Neuronal stem cell (in vitro differentiated cells): ENCODE results near the gene TSC22D2.

ENCODE experiments used
- DNase-seq: peaks from one replicate; pipeline ENCODE4 v3.0.0-alpha.2; 2013; ENCODE audit warnings: low spot score
- H2AFZ ChIP-seq: one replicate; pipeline ENCODE4 v1.6.1; 2013; ENCODE audit warnings: mild to moderate bottlenecking, low read length, inconsistent platforms
- H2AK5ac ChIP-seq: 2 replicates; pipeline ENCODE4 v1.6.1; 2013; ENCODE audit warnings: low read depth, mild to moderate bottlenecking, inconsistent platforms, low read length, moderate library complexity, mixed read lengths
- H2BK120ac ChIP-seq: 2 replicates; pipeline ENCODE4 v1.6.1; 2013; ENCODE audit warnings: low read depth, mild to moderate bottlenecking, inconsistent platforms, low read length, moderate library complexity, mixed read lengths
- H2BK12ac ChIP-seq: one replicate; pipeline ENCODE4 v1.6.1; 2013; ENCODE audit warnings: low read length, inconsistent platforms
- H2BK15ac ChIP-seq: 2 replicates; pipeline ENCODE4 v1.6.1; 2013; ENCODE audit warnings: mild to moderate bottlenecking, low read length, inconsistent platforms, mixed read lengths
- H2BK5ac ChIP-seq: one replicate; pipeline ENCODE4 v1.6.1; 2013; ENCODE audit warnings: inconsistent platforms, mild to moderate bottlenecking, low read length, moderate library complexity
- H3K14ac ChIP-seq: one replicate; pipeline ENCODE4 v1.6.1; 2013; ENCODE audit warnings: low read length, inconsistent platforms
- H3K18ac ChIP-seq: 2 replicates; pipeline ENCODE4 v1.6.1; 2013; ENCODE audit warnings: low read length, inconsistent platforms
- H3K23ac ChIP-seq: 2 replicates; pipeline ENCODE4 v1.6.1; 2013; ENCODE audit warnings: low read depth, mild to moderate bottlenecking, mixed read lengths, low read length, inconsistent platforms; ENCODE audit not compliant: poor library complexity
- H3K27ac ChIP-seq: replicated peaks from 3 replicates; pipeline ENCODE4 v1.5.1; 2013; ENCODE audit warnings: low read length, inconsistent platforms
- H3K27me3 ChIP-seq, 3 experiments: 2 replicates each; pipeline ENCODE4 v1.6.1; 2013; ENCODE audit warnings: low read length in 3 of 3, mild to moderate bottlenecking in 2 of 3, inconsistent platforms in 1 of 3, low read depth in 1 of 3, mixed read lengths in 1 of 3, moderate library complexity in 1 of 3; ENCODE audit not compliant: control insufficient read depth in 3 of 3, insufficient read depth in 3 of 3
- H3K36me3 ChIP-seq, 2 donors: replicated peaks in 1 of 2; 2 replicates each; pipeline ENCODE4 v1.6.1; 2013; ENCODE audit warnings: low read length in 2 of 2; ENCODE audit not compliant: control insufficient read depth in 2 of 2, insufficient read depth in 2 of 2
- H3K4ac ChIP-seq: 2 replicates; pipeline ENCODE4 v1.6.1; 2013; ENCODE audit warnings: inconsistent platforms, mild to moderate bottlenecking, low read length, moderate library complexity
- H3K4me1 ChIP-seq, 2 donors: 1 replicate in 1 of 2; 2 replicates in 1 of 2; pipeline ENCODE4 v1.6.1; 2013; ENCODE audit warnings: low read length in 2 of 2, low read depth in 1 of 2; ENCODE audit not compliant: control insufficient read depth in 2 of 2, insufficient read depth in 1 of 2
- H3K4me2 ChIP-seq: one replicate; pipeline ENCODE4 v1.6.1; 2013; ENCODE audit warnings: mild to moderate bottlenecking, low read length, inconsistent platforms; ENCODE audit not compliant: insufficient read depth, poor library complexity, severe bottlenecking
- H3K4me3 ChIP-seq, 2 donors: 2 replicates each; pipeline ENCODE4 v1.5.1; 2013; ENCODE audit warnings: low read length in 2 of 2, mild to moderate bottlenecking in 2 of 2, inconsistent platforms in 1 of 2, moderate library complexity in 1 of 2
- H3K79me1 ChIP-seq: one replicate; pipeline ENCODE4 v1.6.1; 2013; ENCODE audit warnings: low read depth, mild to moderate bottlenecking, inconsistent platforms, low read length, moderate library complexity
- H3K9ac ChIP-seq: one replicate; pipeline ENCODE4 v1.6.1; 2013; ENCODE audit warnings: mild to moderate bottlenecking, low read depth, low read length, inconsistent platforms; ENCODE audit not compliant: poor library complexity
- H3K9me3 ChIP-seq, 2 donors: replicated peaks in 1 of 2; 2 replicates each; pipeline versions ENCODE3 to v1.6.1; 2013; ENCODE audit warnings: low read length in 2 of 2, mild to moderate bottlenecking in 2 of 2, inconsistent platforms in 1 of 2, low read depth in 1 of 2, mixed read lengths in 1 of 2, moderate library complexity in 1 of 2; ENCODE audit not compliant: control insufficient read depth in 2 of 2, insufficient read depth in 1 of 2
- H4K8ac ChIP-seq: one replicate; pipeline ENCODE4 v1.6.1; 2013; ENCODE audit warnings: low read depth, mild to moderate bottlenecking, inconsistent platforms, low read length, moderate library complexity
- H4K91ac ChIP-seq: one replicate; pipeline ENCODE4 v1.6.1; 2013; ENCODE audit warnings: low read length, low read depth, mild to moderate bottlenecking, inconsistent platforms; ENCODE audit not compliant: poor library complexity
- WGBS, 2 donors: extraction: QIAGEN DNeasy Blood & Tissue Kit; methylation state at CpG; one replicate each; pipeline ENCODE4 v1.1.7; 2013; ENCODE audit warnings: missing lambda C conversion rate in 2 of 2, mixed read lengths in 1 of 2; ENCODE audit not compliant: insufficient read length in 2 of 2, insufficient replicate concordance in 1 of 2; ENCODE audit errors: extremely low coverage in 2 of 2; 5-methylcytosine and 5-hydroxymethylcytosine counted together

Gene TSC22D2

DNA sequence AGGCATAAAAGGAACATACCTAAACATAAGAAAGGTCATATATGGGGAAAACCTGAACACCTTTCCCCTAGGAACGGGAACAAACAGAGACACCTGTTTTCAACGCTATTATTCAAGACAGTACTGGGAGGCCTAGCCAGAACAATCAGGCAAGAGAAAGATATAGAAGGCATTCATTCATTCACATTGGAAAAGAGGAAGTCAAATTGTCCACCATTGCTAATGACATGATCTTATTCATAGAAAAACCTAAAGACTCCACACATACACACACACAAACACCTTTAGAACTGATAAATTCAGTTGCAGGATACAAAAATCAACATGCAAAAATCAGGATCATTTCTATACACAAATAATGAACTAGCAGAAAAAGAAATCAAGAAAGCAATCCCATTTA, 101.7 kb downstream of the TSC22D2 start:
- H2AK5ac ChIP-seq, result no peak overlapping the region
- no peak overlapping the region for H3K18ac ChIP-seq
- H3K14ac ChIP-seq, result no peak overlapping the region
- H3K4me1 ChIP-seq, result no peaks in the 10 kb centered on the region
- no peak overlapping the region for H3K9ac ChIP-seq
- H4K91ac ChIP-seq, result no peak overlapping the region
- no peaks in the 10 kb centered on the region for H3K79me1 ChIP-seq
- H2BK12ac ChIP-seq, result no peak overlapping the region
- no peak overlapping the region for H3K4ac ChIP-seq
- no peak overlapping the region for H2BK5ac ChIP-seq
- H2AFZ ChIP-seq, result no peak overlapping the region
- H4K8ac ChIP-seq, result no peak overlapping the region
- no CpG with 5 or more reads among the region's 2 CpGs for WGBS, 2 donors
- no peak overlapping the region for H3K4me2 ChIP-seq
- no peak overlapping the region for H2BK15ac ChIP-seq
- no peak overlapping the region for H3K4me3 ChIP-seq
- no peaks in the 10 kb centered on the region for H3K36me3 ChIP-seq
- no peak for DNase-seq
- no peak overlapping the region for H2BK120ac ChIP-seq
- no peaks in the 10 kb centered on the region for H3K9me3 ChIP-seq
- no peaks in the 10 kb centered on the region for H3K27me3 ChIP-seq
- no peak overlapping the region for H3K23ac ChIP-seq
- no peak overlapping the region for H3K27ac ChIP-seq

DNA sequence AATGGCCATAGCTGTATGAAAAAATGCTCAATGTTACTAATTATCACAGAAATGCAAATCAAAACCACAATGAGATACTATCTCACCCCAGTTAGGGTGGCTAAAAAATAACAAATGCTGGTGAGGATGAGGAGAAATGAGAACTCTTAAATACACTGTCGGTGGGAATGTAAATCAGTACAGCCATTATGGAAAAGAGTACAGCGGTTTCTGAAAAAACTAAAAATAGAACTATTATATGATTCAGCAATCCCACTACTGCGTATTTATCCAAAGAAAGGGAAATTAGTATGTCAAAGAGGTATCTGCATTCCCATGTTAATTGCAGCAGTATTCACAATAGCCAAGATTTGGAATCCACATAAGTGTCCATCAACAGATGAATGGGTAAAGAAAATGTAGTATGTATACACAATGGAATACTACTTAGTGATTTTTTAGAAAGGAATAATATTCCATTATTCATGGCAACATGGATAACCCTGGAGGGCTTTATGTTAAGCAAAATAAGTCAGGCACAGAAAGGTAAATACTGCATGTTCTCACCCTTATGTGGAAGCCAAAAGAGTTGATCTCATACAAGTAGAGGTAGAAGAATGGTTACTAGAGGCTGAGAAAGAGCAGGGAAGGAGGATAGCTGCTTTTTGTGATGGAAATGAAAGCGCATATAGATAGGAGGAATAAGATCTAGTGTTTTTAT, 103.2 kb downstream of the TSC22D2 start:
- Histone ChIP-seq H2BK15ac (no peak overlapping the region), H3K27ac (no peak overlapping the region), H2BK12ac (no peak overlapping the region)

GRCh38 chr3:150515210-150515609, 107.1 kb downstream of the TSC22D2 start:
- Histone ChIP-seq H3K36me3 (no peaks in the 10 kb centered on the region), H2BK12ac (no peak overlapping the region), H2BK5ac (no peak overlapping the region), H3K18ac (no peak overlapping the region), H3K4ac (no peak overlapping the region), H3K79me1 (no peaks in the 10 kb centered on the region), H3K23ac (no peak overlapping the region), H3K4me1 (no peaks in the 10 kb centered on the region), H3K4me3 (no peak overlapping the region), H2BK120ac (no peak overlapping the region), H2AK5ac (no peak overlapping the region), H3K9ac (no peak overlapping the region), H3K27ac (no peak overlapping the region), H4K91ac (no peak overlapping the region), H4K8ac (no peak overlapping the region), H3K4me2 (no peak overlapping the region), H2BK15ac (no peak overlapping the region), H3K14ac (no peak overlapping the region), H2AFZ (no peak overlapping the region), H3K9me3 (no peaks in the 10 kb centered on the region), H3K27me3 (no peaks in the 10 kb centered on the region)
- no CpG with 5 or more reads among the region's 4 CpGs for WGBS, 2 donors
- no peak for DNase-seq

More for the DNA sequence above, 103.2 kb downstream of the TSC22D2 start:
- WGBS, 2 donors, result no CpG with 5 or more reads among the region's 4 CpGs
- Histone ChIP-seq H2BK5ac (no peak overlapping the region), H3K18ac (no peak overlapping the region), H3K4me3 (no peak overlapping the region), H2AFZ (no peak overlapping the region), H4K8ac (no peak overlapping the region), H3K4ac (no peak overlapping the region), H3K4me1 (no peaks in the 10 kb centered on the region), H3K36me3 (no peaks in the 10 kb centered on the region), H2AK5ac (no peak overlapping the region), H3K9me3 (no peaks in the 10 kb centered on the region), H3K79me1 (no peaks in the 10 kb centered on the region), H3K9ac (no peak overlapping the region), H3K27me3 (no peaks in the 10 kb centered on the region), H3K23ac (no peak overlapping the region), H2BK120ac (no peak overlapping the region), H4K91ac (no peak overlapping the region), H3K14ac (no peak overlapping the region), H3K4me2 (no peak overlapping the region)
- DNase-seq, result no peak
